GM10266 (cell line): ENCODE results near the gene TMEFF1.

Experiments used
- DNase-seq: peaks from one replicate; pipeline ENCODE4 v3.0.0; 2012; ENCODE audit errors: extremely low spot score
- CTCF ChIP-seq: IDR thresholded peaks from 2 replicates; pipeline ENCODE4 v1.5.1; 2012; ENCODE audit warnings: mild to moderate bottlenecking, low read depth; ENCODE audit not compliant: control insufficient read depth, insufficient read depth; ENCODE audit errors: missing control alignments

TMEFF1 gene

GRCh38 chr9:100595391-100596199 is 122.6 kb downstream of the TMEFF1 start:
- DNase-seq = peak; percentile 30
- peak; percentile 83 for TF ChIP-seq CTCF

- no peak for TF ChIP-seq CTCF
- no peak for DNase-seq
Measured at GRCh38 chr9:100597236-100597635, 124.3 kb downstream of the TMEFF1 start.

- TF ChIP-seq CTCF = no peak
- peak; percentile 65 for DNase-seq
Measured at GRCh38 chr9:100598641-100599145, 125.7 kb downstream of the TMEFF1 start.

GRCh38 chr9:100600521-100601079 is 127.7 kb downstream of the TMEFF1 start:
- TF ChIP-seq CTCF = no peak
- DNase-seq = no peak

GRCh38 chr9:100601216-100601615 is 128.3 kb downstream of the TMEFF1 start:
- TF ChIP-seq CTCF = peak; percentile 81
- DNase-seq = peak; percentile 53

GRCh38 chr9:100602342-100602801 is 129.4 kb downstream of the TMEFF1 start:
- peak; percentile 37 for TF ChIP-seq CTCF
- DNase-seq = peak; percentile 22

GRCh38 chr9:100605405-100605804 is 132.5 kb downstream of the TMEFF1 start:
- DNase-seq = no peak
- no peak for TF ChIP-seq CTCF
